Effector CD8-positive, alpha-beta T cell (primary cell): ENCODE results near the gene HSBP1L1.

Experiments used
- DNase-seq: peaks from one replicate; lab custom pipeline; 2025; lab: John Stamatoyannopoulos, UW

The HSBP1L1 gene

GRCh38 chr18:79961527-79962291 is 2.7 kb upstream of the HSBP1L1 start:
- DNase-seq, result no peak

- no peak for DNase-seq
Measured at GRCh38 chr18:79962311-79962710, 2.1 kb upstream of the HSBP1L1 start.

DNA sequence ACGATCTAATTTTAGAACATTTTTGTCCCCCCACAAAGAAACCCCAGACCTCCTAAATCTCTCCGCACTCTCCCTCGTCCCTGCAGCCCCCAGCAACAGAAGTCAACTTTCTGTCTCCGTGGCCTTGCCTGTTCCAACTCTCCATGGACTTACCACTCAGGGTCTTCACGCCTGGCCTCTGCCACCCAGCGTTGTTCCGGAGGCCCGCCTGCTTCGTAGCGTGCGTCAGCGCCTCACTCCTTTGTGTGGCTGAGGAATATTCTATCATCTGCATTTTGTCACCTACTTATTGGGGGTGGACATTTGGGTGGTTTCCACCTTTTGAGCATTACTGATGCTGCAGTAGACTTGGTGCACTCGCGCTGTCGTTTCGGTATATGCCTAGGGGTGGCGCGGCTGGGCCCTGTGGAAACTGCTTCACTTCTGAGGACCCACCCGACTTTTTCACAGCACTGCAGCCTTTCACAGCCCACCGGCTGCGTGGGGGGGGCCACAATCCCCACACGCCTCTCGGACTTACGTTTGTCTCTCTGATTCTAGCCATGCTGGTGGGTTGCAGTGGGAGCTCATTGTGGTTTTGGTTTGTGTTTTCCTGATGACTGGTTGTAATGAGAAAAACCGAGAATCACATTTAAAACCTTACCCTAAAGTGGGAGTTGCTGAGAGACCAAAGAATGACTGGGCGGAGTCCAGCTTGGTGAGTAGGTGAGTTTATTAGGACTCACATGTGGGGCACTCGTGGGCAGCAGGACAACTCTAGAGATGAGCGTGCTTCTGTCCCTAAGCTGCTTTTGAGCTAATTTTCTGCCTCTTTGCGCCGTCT is 1.4 kb upstream of the HSBP1L1 start:
- DNase-seq, result no peak

- DNase-seq, result no peak
Measured at GRCh38 chr18:79963658-79964329, 649 bp upstream of the HSBP1L1 start.

- no peak for DNase-seq
Measured at GRCh38 chr18:79965119-79965902, 868 bp downstream of the HSBP1L1 start.

DNA sequence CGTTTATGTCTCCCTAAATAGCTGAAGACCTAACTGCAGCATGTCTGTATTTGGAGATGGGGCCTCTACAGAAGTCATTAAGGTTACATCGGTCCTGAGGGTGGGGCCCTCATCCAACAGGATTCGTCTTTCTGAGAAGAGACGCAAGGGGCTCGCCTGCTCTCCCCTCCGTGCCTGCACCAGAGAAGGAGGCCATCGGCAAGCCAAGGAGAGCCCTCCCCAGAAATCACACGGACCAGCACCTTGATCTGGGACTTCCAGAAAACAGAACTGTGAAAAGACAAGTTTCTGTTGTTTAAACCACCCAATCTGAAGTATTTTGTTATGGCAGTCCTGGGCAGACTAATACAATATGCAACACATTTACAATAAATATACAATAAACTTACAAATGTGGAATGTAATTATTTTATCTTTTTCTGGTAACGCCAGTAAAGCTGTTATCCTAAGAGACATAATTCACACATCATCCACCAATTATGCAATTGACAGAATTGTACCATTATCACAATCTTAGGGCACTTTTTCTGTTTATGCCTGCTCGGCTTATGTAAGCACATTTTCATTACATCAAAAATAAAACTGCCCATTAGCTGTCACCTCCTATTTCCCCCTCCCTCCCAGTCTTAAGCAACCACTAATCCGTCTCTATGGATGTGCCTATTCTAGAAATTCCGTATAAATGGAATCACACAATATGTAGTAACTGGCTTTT is 6.1 kb downstream of the HSBP1L1 start:
- no peak for DNase-seq

DNA sequence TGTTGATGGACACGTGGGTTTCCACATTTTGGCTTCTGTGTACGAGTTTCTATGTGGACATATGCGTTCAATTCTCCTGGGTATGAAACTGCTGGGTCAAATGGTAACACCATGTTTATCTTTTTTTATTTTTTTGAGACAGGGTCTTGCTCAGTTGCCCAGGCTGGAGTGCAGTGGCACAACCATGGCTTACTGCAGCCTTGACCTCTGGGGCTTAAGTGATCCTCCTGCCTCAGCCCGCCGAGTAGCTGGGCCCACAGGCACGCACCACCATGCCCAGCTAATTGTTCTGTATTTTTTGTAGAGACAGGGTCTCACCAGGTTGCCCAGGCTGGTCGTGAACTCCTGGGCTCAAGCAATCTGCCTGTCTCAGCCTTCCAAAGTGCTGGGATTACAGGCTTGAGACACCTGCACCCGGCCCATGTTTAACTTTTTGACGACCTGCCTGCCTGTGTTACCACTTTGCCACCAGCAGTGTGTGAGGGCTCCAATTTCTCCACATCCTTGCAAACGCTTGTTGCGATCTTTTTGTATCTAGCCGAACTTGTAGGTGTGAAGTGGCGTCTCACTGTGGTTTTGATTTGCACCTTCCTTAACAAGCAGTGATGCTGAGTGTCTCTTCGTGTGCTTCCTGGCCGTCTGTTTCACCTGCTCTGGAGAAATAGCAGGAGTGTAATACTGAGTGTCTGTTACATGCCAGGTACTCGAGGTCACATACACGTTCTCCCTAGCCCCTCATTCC is 6.9 kb downstream of the HSBP1L1 start:
- no peak for DNase-seq

DNA sequence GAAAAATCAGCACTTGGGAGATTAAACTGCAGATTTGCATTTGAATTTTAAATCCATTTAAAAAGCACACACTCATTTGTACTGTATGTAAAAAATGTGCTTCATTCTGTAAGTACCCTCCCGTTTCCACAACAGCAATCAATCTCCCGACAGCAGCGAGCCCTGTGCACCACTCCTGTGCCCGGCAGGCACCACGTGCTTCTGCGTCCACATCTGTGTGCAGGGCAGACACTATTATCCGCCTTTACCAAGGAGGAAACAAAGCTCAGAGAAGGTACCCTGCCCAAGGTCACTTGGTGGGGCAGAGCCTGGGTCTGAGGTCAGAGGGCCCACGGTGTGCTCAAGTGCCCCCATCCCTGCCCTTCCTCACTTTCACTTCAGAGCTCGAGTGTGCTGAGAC is 7.5 kb downstream of the HSBP1L1 start:
- DNase-seq, result no peak

DNA sequence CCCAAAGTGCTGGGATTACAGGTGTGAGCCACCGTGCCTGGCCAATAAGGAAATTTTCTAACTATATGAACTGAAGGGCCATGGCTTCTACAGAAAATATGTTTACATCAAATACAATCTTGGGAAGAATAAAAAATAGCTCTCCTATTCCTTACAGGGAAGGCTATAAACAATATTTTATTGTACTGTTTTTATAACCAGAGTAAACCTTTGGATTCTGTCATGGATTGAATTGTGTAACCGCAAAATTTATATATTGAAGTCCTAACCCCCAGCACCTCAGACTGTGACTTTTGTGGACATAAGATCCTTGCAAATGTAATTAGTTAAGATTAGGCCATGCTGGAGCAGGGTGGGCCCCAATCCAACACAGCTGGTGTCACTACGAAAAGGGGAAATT is 8.3 kb downstream of the HSBP1L1 start:
- DNase-seq, result no peak

DNA sequence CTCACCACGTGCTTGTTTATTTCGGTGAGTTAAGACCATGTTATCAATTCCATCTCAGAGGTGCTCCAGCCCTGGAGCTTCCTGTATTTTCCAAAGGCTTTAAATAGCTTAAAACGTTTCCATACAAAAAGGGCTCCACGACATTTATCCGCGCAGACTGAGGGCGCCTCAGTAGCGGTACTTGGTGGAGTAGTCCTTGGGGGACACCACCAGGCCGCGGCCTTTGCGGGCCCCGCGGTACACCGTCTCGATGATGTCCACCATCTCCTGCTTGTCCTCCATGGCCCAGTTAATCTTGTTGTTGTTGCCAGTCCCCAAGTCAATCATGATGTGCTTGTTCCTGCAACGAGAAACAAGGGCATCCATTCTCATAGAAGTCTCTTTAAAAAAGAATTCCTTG is 9.1 kb downstream of the HSBP1L1 start:
- no peak for DNase-seq

- no peak for DNase-seq
Measured at GRCh38 chr18:79974025-79974654, 9.7 kb downstream of the HSBP1L1 start.

DNA sequence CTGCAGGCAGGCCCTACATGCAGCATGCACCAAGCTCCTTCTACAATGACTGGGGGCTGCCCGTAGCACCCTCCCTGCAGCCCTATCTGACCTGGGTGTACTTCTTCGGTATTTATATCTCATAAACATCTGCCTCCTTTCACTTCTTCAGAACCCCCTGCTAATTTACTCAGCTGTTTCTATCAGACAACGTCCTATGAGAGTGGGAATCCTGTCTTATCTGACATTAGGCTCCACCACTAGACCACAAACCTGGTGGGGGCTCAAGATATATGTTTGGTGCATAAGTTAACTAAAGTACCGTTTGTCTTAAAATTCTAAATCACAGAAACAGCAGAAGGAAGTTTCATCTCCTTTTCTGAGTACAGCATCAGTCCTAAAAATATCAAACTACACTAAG is 10.6 kb downstream of the HSBP1L1 start:
- no peak for DNase-seq

DNA sequence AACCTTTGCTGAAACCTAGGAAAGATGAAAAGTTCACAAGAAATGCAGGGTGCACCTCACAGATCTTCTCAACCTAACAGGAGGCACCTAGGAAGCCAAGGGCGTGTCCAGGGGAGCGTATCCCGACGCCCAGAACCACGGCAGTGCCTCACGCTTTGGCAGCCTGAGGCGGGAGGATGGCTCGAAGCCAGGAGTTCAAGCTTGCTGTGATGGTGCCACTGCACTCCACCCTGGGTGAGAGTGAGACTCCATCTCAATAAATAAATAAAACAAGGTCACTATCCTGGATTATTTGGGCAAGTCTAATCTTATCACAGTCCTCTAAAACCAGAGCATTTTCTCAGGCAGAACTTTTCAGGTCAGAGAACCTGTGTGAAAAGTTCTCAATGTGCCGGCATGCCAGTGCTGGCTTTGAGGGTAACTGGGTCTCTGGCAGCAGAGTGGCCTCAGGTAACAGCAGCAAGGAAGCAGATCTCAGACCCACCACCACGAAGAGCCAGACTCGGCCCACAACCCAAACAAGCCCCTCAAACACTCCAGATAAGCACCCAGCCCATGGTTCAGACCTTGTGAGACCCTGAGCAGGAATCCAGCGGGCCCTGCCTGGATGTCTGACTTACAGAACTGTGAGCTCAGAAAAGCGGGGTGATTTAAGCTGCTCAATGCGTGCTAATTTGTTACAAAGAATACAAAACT is 11.7 kb downstream of the HSBP1L1 start:
- DNase-seq, result no peak

- DNase-seq, result no peak
Measured at GRCh38 chr18:79979843-79980242, 15.4 kb downstream of the HSBP1L1 start.

DNA sequence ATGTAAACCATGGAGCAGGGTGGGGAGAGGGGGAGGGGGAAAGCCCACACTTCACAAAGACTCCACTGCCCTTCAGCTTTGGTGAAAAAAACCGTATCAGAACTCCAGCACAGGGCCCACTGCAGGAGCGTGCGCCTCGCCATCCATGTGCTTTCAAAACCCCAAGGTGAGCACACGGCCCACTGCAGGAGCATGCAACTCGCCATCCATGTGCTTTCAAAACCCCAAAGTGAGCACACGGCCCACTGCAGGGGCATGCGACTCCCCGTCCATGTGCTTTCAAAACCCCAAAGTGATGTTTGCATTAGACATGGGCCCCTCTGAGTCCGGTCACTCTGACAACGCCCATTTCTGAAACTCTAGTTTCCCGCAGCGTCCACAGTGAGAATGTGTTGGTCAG is 16.1 kb downstream of the HSBP1L1 start:
- DNase-seq, result no peak

DNA sequence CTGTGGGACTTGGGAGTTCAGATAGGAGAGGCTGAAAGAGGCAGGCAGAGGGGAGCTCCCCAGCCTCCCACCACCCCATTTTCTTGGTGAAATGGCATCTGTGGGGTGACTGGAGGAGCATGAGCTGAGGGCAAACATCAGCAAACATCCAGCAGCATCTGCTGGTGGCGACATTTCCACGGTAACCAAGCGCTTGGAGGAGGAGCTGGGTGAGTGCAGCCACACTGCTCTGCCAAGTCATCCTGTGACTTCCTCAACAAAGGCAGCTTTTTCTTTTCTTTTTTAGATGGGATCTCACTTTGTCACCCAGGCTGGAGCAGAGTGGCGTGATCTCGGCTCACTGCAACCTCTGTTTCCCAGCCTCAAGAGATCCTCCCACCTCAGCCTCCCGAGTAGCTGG is 18.3 kb downstream of the HSBP1L1 start:
- no peak for DNase-seq

DNA sequence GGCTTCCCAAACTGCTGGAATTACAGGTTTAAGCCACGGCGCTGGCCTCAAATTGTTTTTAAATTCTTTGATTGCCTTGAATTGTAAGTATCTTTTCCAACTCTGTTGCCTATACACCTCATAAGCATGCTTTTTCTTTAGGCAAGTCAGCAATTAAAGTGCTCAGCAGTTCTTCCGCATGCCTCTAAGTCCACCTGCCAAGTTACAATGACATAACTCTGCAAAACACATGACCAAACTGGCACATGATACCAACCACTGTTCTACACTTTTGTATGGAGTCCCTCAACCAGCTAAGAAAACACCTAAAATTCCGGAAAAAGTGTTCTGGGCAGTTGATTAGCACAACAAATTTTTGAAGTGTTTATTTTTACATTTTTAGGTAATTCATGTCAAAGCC is 18.8 kb downstream of the HSBP1L1 start:
- DNase-seq, result no peak

DNA sequence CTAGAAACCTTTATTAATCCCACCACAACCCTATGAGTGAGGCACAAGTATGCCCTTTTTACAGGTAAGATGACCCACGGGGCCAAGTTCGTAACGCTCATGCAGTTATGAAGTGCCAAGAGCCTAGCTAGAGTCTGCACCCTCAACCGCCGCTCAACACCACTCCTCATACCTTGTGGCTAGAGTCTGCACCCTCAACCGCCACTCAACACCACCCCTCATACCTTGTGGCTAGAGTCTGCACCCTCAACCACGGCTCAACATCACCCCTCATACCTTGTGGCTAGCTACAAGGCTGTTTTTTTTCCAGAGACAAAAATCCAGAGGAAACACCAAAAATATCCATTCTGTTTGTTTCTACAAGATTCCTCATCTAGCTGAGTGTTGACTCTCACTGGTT is 19.4 kb downstream of the HSBP1L1 start:
- DNase-seq, result no peak

GRCh38 chr18:79985172-79985571 is 20.7 kb downstream of the HSBP1L1 start:
- DNase-seq, result no peak

DNA sequence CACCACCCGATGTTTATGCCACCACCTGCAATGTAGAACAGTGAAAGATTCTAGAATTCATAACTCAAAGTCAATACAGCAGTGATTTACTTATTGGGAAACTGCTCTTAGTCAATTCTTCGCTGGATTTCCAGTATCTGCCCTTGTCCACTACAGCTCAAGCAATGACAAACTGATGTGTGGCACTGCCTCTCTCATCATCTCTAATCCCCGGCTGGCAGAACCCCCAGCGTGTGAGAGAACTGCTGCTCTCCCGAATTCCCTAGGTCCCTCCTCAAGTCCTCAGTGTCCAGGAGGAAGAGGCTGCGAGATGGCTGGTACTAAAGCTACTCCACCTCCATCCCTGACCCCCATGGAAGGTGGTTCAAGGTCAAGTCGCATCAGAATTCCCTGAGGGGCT is 22.3 kb downstream of the HSBP1L1 start:
- DNase-seq, result no peak
